HG02870 (cell line): ENCODE results near the gene PKD2L2.
A peak's percentile ranks its signal among the peaks of the same experiment; 100 is the strongest.
"Not testable (repeated sequence)": the region's sequence is repeated elsewhere in the genome, so short reads cannot be mapped to it uniquely, and the experiment has no call there.

Experiments
- ATAC-seq: cut with Tn5 transposase; IDR thresholded peaks from one replicate; pipeline ENCODE4 v1.9.1; 2021; ENCODE audit warnings: mild to moderate bottlenecking, moderate library complexity; ENCODE audit not compliant: unreplicated experiment

Gene PKD2L2

GRCh38 chr5:137888863-137889759 is at the start of gene PKD2L2:
PKD2L2 (plus strand) TSS chr5:137889457; CDS start chr5:137889492, 35 bp downstream.
- ATAC-seq = peak; percentile 94

GRCh38 chr5:137842296-137842695 is 47.0 kb upstream of the PKD2L2 start:
- ATAC-seq = no peak

GRCh38 chr5:137843676-137844299 is 45.5 kb upstream of the PKD2L2 start:
- ATAC-seq = no peak

- ATAC-seq = no peak
These were observed 43.8 kb upstream of the PKD2L2 start for GRCh38 chr5:137845472-137845871.

GRCh38 chr5:137847687-137848086 is 41.6 kb upstream of the PKD2L2 start:
- ATAC-seq = no peak

GRCh38 chr5:137853165-137853564 is 36.1 kb upstream of the PKD2L2 start:
- not testable (repeated sequence) for ATAC-seq

- ATAC-seq = peak; percentile 52
These were observed 33.1 kb upstream of the PKD2L2 start for GRCh38 chr5:137856201-137856600.

GRCh38 chr5:137856916-137857862 is 32.1 kb upstream of the PKD2L2 start:
- ATAC-seq = no peak

GRCh38 chr5:137858223-137858916 is 30.9 kb upstream of the PKD2L2 start:
- ATAC-seq = peak; percentile 71

- no peak for ATAC-seq
These were observed 30.3 kb upstream of the PKD2L2 start for GRCh38 chr5:137858954-137859353.

- no peak for ATAC-seq
These were observed 27.0 kb upstream of the PKD2L2 start for GRCh38 chr5:137862251-137862650.

GRCh38 chr5:137863653-137864052 is 25.6 kb upstream of the PKD2L2 start:
- ATAC-seq = not testable (repeated sequence)

- no peak for ATAC-seq
These were observed 22.5 kb upstream of the PKD2L2 start for GRCh38 chr5:137866541-137867388.

- no peak for ATAC-seq
These were observed 21.6 kb upstream of the PKD2L2 start, which contains the start of gene MYOT for GRCh38 chr5:137867664-137868063. MYOT (plus strand) TSS chr5:137867860; CDS start chr5:137870652, 2,792 bp downstream.

GRCh38 chr5:137870647-137871339 is 18.5 kb upstream of the PKD2L2 start:
- no peak for ATAC-seq

- no peak for ATAC-seq
These were observed 17.7 kb upstream of the PKD2L2 start for GRCh38 chr5:137871571-137871970.

GRCh38 chr5:137872466-137872865 is 16.8 kb upstream of the PKD2L2 start:
- ATAC-seq = no peak

- ATAC-seq = no peak
These were observed 13.2 kb upstream of the PKD2L2 start for GRCh38 chr5:137876101-137876500.

GRCh38 chr5:137880313-137880712 is 8.9 kb upstream of the PKD2L2 start:
- ATAC-seq = no peak
